ENCODE measurements around the gene TM9SF1. TPM values are rescaled to one million over a fixed set of nuclear protein-coding genes. Genes with fewer than 3 reads are reported as not detected.

TM9SF1 gene
- total and polyA plus RNA-seq, 2 of the 13 experiments (the other 11 are each of a cell fraction or from before 2014, with no cell fraction given): 83.2 to 110 TPM

DNA sequence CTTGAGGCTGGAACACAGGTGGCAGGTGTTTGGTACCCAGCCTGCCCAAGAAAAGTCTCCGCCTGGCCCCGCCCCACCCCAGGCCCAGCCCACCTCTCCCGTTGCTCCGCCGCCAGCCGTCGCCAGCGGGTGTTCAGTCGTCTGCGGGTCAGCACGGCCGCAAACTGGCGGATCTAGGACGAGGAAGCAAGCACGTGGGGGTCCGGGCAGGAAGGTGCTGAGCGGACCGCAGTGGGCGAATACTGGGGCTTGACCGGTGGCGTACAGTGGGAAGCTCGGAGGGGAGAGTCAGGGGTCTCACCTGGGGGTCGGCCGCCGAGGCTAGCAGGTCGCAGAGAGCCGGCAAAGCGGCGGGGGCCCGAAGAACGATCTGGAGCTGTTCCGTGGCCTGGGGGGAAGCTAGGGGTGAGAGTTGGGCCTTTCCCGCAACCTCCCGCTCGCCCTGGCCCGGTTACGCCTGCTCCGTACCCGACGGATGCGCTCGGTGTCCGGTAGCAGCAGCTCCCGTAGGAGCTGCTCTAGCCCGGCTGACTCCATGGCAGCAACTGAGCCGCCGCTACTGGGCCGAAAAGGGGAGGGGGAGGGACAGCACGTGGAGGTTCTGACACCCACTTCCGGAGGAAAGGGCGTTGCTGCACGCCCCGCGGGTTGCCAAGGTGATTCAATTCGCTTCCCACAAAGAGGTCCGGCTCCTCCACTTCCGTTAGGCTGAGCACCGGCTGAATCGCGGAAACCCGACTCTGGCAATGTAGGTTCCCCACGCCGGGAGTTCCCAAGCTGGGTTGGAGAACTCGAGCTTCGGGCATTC, 6.8 kb downstream of the TM9SF1 start, which contains the start of gene IPO4 (continued):
- TF ChIP-seq SMAD1 (CRISPR knock-in tag; IDR thresholded peaks at IDR 0.05; ENCODE audit: borderline replicate concordance, low read depth) (peak; percentile 99), HHEX (CRISPR knock-in tag; IDR thresholded peaks at IDR 0.05) (peak; percentile 82), HES4 (CRISPR knock-in tag; IDR thresholded peaks at IDR 0.05; ENCODE audit: borderline replicate concordance) (peak; percentile 62), ZNF251 (CRISPR knock-in tag; IDR thresholded peaks at IDR 0.05) (peak; percentile 96), NR2F2 (IDR thresholded peaks at IDR 0.05; ENCODE audit: borderline replicate concordance, low read depth) (no peak), ZFP62 (CRISPR knock-in tag; IDR thresholded peaks at IDR 0.05) (peak; percentile 61; the same call in 1 of the 2 replicates), KMT2A (CRISPR knock-in tag; IDR thresholded peaks at IDR 0.05) (peak; percentile 99), MEIS1 (CRISPR knock-in tag; IDR thresholded peaks at IDR 0.05; ENCODE audit: borderline replicate concordance) (peak; percentile 94; the same call in 1 of the 2 replicates), MIER3 (CRISPR knock-in tag; IDR thresholded peaks at IDR 0.05; ENCODE audit: borderline replicate concordance) (peak; percentile 99), ZNF10 (CRISPR knock-in tag; IDR thresholded peaks at IDR 0.05; ENCODE audit: borderline replicate concordance, low read depth) (0 out of 2 replicates have a peak, but pooled peaks have one; percentile 90), ZNF616 (CRISPR knock-in tag; IDR thresholded peaks at IDR 0.05; ENCODE audit: low read depth) (peak; percentile 95; the same call in 1 of the 2 replicates), ETV6 (CRISPR knock-in tag; conservative IDR thresholded peaks at IDR 0.05) (peak; percentile 99), ZNF468 (CRISPR knock-in tag; IDR thresholded peaks at IDR 0.05) (peak; percentile 87; the same call in 1 of the 2 replicates), EHMT2 (IDR thresholded peaks at IDR 0.05; ENCODE audit: borderline replicate concordance, low read depth, low read length) (peak; percentile 89; the same call in 1 of the 2 replicates), ZNF709 (CRISPR knock-in tag; IDR thresholded peaks at IDR 0.05) (peak; percentile 99), ZNF605 (CRISPR knock-in tag; IDR thresholded peaks at IDR 0.05) (peak; percentile 99), ZNF782 (CRISPR knock-in tag; IDR thresholded peaks at IDR 0.05; ENCODE audit: borderline replicate concordance) (peak; percentile 98)
- TF ChIP-seq, protein P1, sequence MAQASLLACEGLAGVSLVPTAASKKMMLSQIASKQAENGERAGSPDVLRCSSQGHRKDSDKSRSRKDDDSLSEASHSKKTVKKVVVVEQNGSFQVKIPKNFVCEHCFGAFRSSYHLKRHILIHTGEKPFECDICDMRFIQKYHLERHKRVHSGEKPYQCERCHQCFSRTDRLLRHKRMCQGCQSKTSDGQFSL (CRISPR knock-in tag; IDR thresholded peaks at IDR 0.05): peak; percentile 84
- TF ChIP-seq, protein P2, sequence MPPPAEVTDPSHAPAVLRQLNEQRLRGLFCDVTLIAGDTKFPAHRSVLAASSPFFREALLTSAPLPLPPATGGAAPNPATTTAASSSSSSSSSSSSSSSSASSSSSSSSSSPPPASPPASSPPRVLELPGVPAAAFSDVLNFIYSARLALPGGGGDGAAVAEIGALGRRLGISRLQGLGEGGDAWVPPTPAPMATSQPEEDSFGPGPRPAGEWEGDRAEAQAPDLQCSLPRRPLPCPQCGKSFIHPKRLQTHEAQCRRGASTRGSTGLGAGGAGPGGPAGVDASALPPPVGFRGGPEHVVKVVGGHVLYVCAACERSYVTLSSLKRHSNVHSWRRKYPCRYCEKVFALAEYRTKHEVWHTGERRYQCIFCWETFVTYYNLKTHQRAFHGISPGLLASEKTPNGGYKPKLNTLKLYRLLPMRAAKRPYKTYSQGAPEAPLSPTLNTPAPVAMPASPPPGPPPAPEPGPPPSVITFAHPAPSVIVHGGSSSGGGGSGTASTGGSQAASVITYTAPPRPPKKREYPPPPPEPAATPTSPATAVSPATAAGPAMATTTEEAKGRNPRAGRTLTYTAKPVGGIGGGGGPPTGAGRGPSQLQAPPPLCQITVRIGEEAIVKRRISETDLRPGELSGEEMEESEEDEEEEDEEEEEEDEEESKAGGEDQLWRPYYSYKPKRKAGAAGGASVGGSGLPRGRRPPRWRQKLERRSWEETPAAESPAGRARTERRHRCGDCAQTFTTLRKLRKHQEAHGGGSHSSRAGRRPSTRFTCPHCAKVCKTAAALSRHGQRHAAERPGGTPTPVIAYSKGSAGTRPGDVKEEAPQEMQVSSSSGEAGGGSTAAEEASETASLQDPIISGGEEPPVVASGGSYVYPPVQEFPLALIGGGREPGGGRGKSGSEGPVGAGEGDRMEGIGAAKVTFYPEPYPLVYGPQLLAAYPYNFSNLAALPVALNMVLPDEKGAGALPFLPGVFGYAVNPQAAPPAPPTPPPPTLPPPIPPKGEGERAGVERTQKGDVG (CRISPR knock-in tag; IDR thresholded peaks at IDR 0.05; ENCODE audit: borderline replicate concordance): peak; percentile 99
- TF ChIP-seq, protein P3, sequence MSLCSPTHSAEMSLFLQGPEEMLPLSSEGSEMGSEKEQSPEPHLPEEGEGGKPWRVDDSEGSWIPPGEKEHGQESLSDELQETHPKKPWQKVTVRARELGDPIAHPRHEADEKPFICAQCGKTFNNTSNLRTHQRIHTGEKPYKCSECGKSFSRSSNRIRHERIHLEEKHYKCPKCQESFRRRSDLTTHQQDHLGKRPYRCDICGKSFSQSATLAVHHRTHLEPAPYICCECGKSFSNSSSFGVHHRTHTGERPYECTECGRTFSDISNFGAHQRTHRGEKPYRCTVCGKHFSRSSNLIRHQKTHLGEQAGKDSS (CRISPR knock-in tag; IDR thresholded peaks at IDR 0.05; ENCODE audit: borderline replicate concordance, low read depth): peak; percentile 99
- TF ChIP-seq, protein P4, sequence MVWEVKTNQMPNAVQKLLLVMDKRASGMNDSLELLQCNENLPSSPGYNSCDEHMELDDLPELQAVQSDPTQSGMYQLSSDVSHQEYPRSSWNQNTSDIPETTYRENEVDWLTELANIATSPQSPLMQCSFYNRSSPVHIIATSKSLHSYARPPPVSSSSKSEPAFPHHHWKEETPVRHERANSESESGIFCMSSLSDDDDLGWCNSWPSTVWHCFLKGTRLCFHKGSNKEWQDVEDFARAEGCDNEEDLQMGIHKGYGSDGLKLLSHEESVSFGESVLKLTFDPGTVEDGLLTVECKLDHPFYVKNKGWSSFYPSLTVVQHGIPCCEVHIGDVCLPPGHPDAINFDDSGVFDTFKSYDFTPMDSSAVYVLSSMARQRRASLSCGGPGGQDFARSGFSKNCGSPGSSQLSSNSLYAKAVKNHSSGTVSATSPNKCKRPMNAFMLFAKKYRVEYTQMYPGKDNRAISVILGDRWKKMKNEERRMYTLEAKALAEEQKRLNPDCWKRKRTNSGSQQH (CRISPR knock-in tag; IDR thresholded peaks at IDR 0.05; ENCODE audit: low read depth): peak; percentile 98
- TF ChIP-seq, protein P5, sequence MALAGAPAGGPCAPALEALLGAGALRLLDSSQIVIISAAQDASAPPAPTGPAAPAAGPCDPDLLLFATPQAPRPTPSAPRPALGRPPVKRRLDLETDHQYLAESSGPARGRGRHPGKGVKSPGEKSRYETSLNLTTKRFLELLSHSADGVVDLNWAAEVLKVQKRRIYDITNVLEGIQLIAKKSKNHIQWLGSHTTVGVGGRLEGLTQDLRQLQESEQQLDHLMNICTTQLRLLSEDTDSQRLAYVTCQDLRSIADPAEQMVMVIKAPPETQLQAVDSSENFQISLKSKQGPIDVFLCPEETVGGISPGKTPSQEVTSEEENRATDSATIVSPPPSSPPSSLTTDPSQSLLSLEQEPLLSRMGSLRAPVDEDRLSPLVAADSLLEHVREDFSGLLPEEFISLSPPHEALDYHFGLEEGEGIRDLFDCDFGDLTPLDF (CRISPR knock-in tag; IDR thresholded peaks at IDR 0.05): peak; percentile 90
